HEK293 (cell line): Measurements from ENCODE around the gene NSMCE4A.

Source experiments
- CTCF ChIA-PET: fragments of 350-600 bp; formaldehyde crosslinking; extraction: SDS; loops from one replicate; lab custom pipeline; 2021; ENCODE audit warnings: antibody characterized with exemption; lab: Yijun Ruan, JAX
- POLR2A ChIA-PET: fragments of 300-600 bp; formaldehyde crosslinking; extraction: SDS; loops from one replicate; lab custom pipeline; 2020; ENCODE audit warnings: antibody characterized with exemption, inconsistent platforms; lab: Yijun Ruan, JAX
- H3K27ac ChIP-seq: fragments of 200-500 bp; sonication (Bioruptor generic); 2 replicates; pipeline ENCODE4 v1.5.1; 2014; ENCODE audit warnings: low read depth, low read length, control low read depth, inconsistent platforms; ENCODE audit errors: extremely low read depth
- H3K36me3 ChIP-seq, 2 experiments: fragments of 200-500 bp in 1 of 2; sonication (Bioruptor generic) in 1 of 2; 1 replicate in 1 of 2; 2 replicates in 1 of 2; pipeline ENCODE4 v1.5.1; 2014 to 2017; ENCODE audit warnings: inconsistent platforms in 2 of 2, low read length in 2 of 2; ENCODE audit not compliant: control insufficient read depth in 2 of 2, insufficient read depth in 1 of 2
- H3K4me1 ChIP-seq: fragments of 200-500 bp; sonication (Bioruptor generic); 2 replicates; pipeline ENCODE4 v1.5.1; 2014; ENCODE audit warnings: mild to moderate bottlenecking, low read length, inconsistent platforms; ENCODE audit not compliant: control insufficient read depth, insufficient read depth
- H3K4me3 ChIP-seq: 2 replicates; pipeline ENCODE4 v1.5.1; 2011; ENCODE audit warnings: low read depth, mild to moderate bottlenecking, control low read depth, low read length, moderate library complexity
- H3K9me3 ChIP-seq: fragments of 200-500 bp; sonication (Bioruptor generic); 2 replicates; pipeline ENCODE4 v1.5.1; 2014; ENCODE audit warnings: low read depth, low read length, inconsistent platforms; ENCODE audit not compliant: control insufficient read depth, insufficient read depth
- BCL11B ChIP-seq: fragments of 450-650 bp; formaldehyde crosslinking; IDR thresholded peaks from 2 replicates; pipeline ENCODE4 v1.5.1; 2016; ENCODE audit warnings: low read depth, missing biosample characterization, missing genetic modification characterization
- HOXC10 ChIP-seq: sonication (generic); formaldehyde crosslinking; IDR thresholded peaks from 2 replicates; pipeline ENCODE4 v1.8.1; 2023; ENCODE audit warnings: mild to moderate bottlenecking, missing genetic modification reagents
- KLF8 ChIP-seq: fragments of 450-650 bp; formaldehyde crosslinking; IDR thresholded peaks from 2 replicates; pipeline ENCODE4 v1.5.1; 2016; ENCODE audit warnings: missing biosample characterization, missing genetic modification characterization
- MYNN ChIP-seq: fragments of 450-650 bp; formaldehyde crosslinking; IDR thresholded peaks from 2 replicates; pipeline ENCODE4 v1.5.1; 2016; ENCODE audit warnings: missing biosample characterization, missing genetic modification characterization, borderline replicate concordance
- SCRT1 ChIP-seq: fragments of 450-650 bp; formaldehyde crosslinking; IDR thresholded peaks from 2 replicates; pipeline ENCODE4 v1.5.1; 2016; ENCODE audit warnings: missing biosample characterization, missing genetic modification characterization, borderline replicate concordance
- SP2 ChIP-seq: fragments of 450-650 bp; formaldehyde crosslinking; IDR thresholded peaks from 2 replicates; pipeline ENCODE4 v1.5.1; 2016; ENCODE audit warnings: missing biosample characterization, missing genetic modification characterization
- WT1 ChIP-seq: fragments of 450-650 bp; formaldehyde crosslinking; IDR thresholded peaks from 2 replicates; pipeline ENCODE4 v1.5.1; 2016; ENCODE audit warnings: missing biosample characterization, missing genetic modification characterization
- ZBTB17 ChIP-seq: fragments of 450-650 bp; formaldehyde crosslinking; IDR thresholded peaks from 2 replicates; pipeline ENCODE4 v1.5.1; 2016; ENCODE audit warnings: missing biosample characterization, missing genetic modification characterization
- ZFP3 ChIP-seq: fragments of 450-650 bp; formaldehyde crosslinking; IDR thresholded peaks from 2 replicates; pipeline ENCODE4 v1.5.1; 2016; ENCODE audit warnings: low read depth, missing biosample characterization, missing genetic modification characterization
- ZNF112 ChIP-seq: fragments of 450-650 bp; formaldehyde crosslinking; IDR thresholded peaks from 2 replicates; pipeline ENCODE4 v1.5.0; 2017; ENCODE audit warnings: missing biosample characterization, missing genetic modification characterization
- ZNF114 ChIP-seq: fragments of 450-650 bp; formaldehyde crosslinking; IDR thresholded peaks from 2 replicates; pipeline ENCODE4 v1.5.0; 2017; ENCODE audit warnings: missing biosample characterization, missing genetic modification characterization
- ZNF16 ChIP-seq: fragments of 450-650 bp; formaldehyde crosslinking; IDR thresholded peaks from 2 replicates; pipeline ENCODE4 v1.5.1; 2016; ENCODE audit warnings: low read depth, missing biosample characterization, missing genetic modification characterization
- ZNF23 ChIP-seq: fragments of 450-650 bp; formaldehyde crosslinking; IDR thresholded peaks from 2 replicates; pipeline ENCODE4 v1.5.1; 2016; ENCODE audit warnings: missing biosample characterization, missing genetic modification characterization, borderline replicate concordance
- ZNF24 ChIP-seq: fragments of 450-650 bp; formaldehyde crosslinking; IDR thresholded peaks from 2 replicates; pipeline ENCODE4 v1.5.1; 2016; ENCODE audit warnings: missing biosample characterization, missing genetic modification characterization
- ZNF324 ChIP-seq: fragments of 450-650 bp; formaldehyde crosslinking; IDR thresholded peaks from 2 replicates; pipeline ENCODE4 v1.5.1; 2016; ENCODE audit warnings: missing biosample characterization, missing genetic modification characterization
- ZNF394 ChIP-seq: fragments of 450-650 bp; formaldehyde crosslinking; IDR thresholded peaks from 2 replicates; pipeline ENCODE4 v1.5.1; 2016; ENCODE audit warnings: missing biosample characterization, missing genetic modification characterization, mild to moderate bottlenecking, moderate library complexity, borderline replicate concordance
- ZNF416 ChIP-seq: fragments of 450-650 bp; formaldehyde crosslinking; IDR thresholded peaks from 2 replicates; pipeline ENCODE4 v1.5.1; 2016; ENCODE audit warnings: missing biosample characterization, missing genetic modification characterization
- ZNF433 ChIP-seq: fragments of 450-650 bp; formaldehyde crosslinking; IDR thresholded peaks from 2 replicates; pipeline ENCODE4 v1.5.1; 2016; ENCODE audit warnings: missing biosample characterization, missing genetic modification characterization, low read depth
- ZNF585B ChIP-seq: fragments of 450-650 bp; formaldehyde crosslinking; IDR thresholded peaks from 2 replicates; pipeline ENCODE4 v1.5.1; 2016; ENCODE audit warnings: missing biosample characterization, missing genetic modification characterization
- ZNF610 ChIP-seq: fragments of 450-650 bp; formaldehyde crosslinking; IDR thresholded peaks from 2 replicates; pipeline ENCODE4 v1.5.1; 2016; ENCODE audit warnings: missing biosample characterization, missing genetic modification characterization, borderline replicate concordance
- ZNF621 ChIP-seq: fragments of 450-650 bp; formaldehyde crosslinking; IDR thresholded peaks from 2 replicates; pipeline ENCODE4 v1.5.1; 2017; ENCODE audit warnings: missing biosample characterization, missing genetic modification characterization
- ZNF623 ChIP-seq: fragments of 450-650 bp; formaldehyde crosslinking; IDR thresholded peaks from 2 replicates; pipeline ENCODE4 v1.5.1; 2016; ENCODE audit warnings: missing biosample characterization, missing genetic modification characterization
- ZNF626 ChIP-seq: fragments of 450-650 bp; sonication (Bioruptor Pico); formaldehyde crosslinking; IDR thresholded peaks from 2 replicates; pipeline ENCODE4 v1.5.1; 2018; ENCODE audit warnings: missing biosample characterization, missing genetic modification characterization, inconsistent platforms
- ZNF629 ChIP-seq: fragments of 450-650 bp; formaldehyde crosslinking; IDR thresholded peaks from 2 replicates; pipeline ENCODE4 v1.5.1; 2017; ENCODE audit warnings: missing biosample characterization, missing genetic modification characterization
- ZNF645 ChIP-seq: fragments of 450-650 bp; formaldehyde crosslinking; IDR thresholded peaks from 2 replicates; pipeline ENCODE4; 2016; ENCODE audit warnings: missing biosample characterization, missing genetic modification characterization
- ZNF677 ChIP-seq: fragments of 450-650 bp; IDR thresholded peaks from 2 replicates; pipeline ENCODE4 v1.5.0; 2018; ENCODE audit warnings: missing biosample characterization, mild to moderate bottlenecking, missing genetic modification characterization, moderate library complexity
- ZNF830 ChIP-seq: fragments of 450-650 bp; IDR thresholded peaks from 2 replicates; pipeline ENCODE4 v1.5.0; 2018; ENCODE audit warnings: missing biosample characterization, missing genetic modification characterization, low read depth, mild to moderate bottlenecking, moderate library complexity
- ZSCAN18 ChIP-seq: fragments of 450-650 bp; formaldehyde crosslinking; IDR thresholded peaks from 2 replicates; pipeline ENCODE4 v1.5.1; 2016; ENCODE audit warnings: missing biosample characterization, missing genetic modification characterization
- TF ChIP-seq, protein P1 (sequence below): fragments of 450-650 bp; formaldehyde crosslinking; IDR thresholded peaks from 2 replicates; pipeline ENCODE4 v1.5.1; 2017; ENCODE audit warnings: missing biosample characterization, missing genetic modification characterization
- TF ChIP-seq, protein P2 (sequence below): fragments of 450-650 bp; formaldehyde crosslinking; IDR thresholded peaks from 2 replicates; pipeline ENCODE4 v1.5.1; 2016; ENCODE audit warnings: missing biosample characterization, missing genetic modification characterization

The NSMCE4A gene

GRCh38 chr10:122019414-122019975, 44.5 kb upstream of the NSMCE4A start (continued):
- TF ChIP-seq ZNF645 (tag by site-specific recombination) = no peak
- TF ChIP-seq, all 188 proteins: peak for 31

GRCh38 chr10:122018951-122019413, 44.0 kb upstream of the NSMCE4A start:
- H3K4me3 ChIP-seq = peak overlapping the region; percentile 11
- H3K9me3 ChIP-seq = no peaks in the 10 kb centered on the region
- ChIA-PET CTCF (interaction anchor here (1.0 to 1.3 kb wide), 2 partner anchors 38 to 44 kb away, joined by 3 to 4 read pairs; partner anchors contain the start of gene NSMCE4A), POLR2A (no interaction called here)
- no peaks in the 10 kb centered on the region for H3K4me1 ChIP-seq
- H3K27ac ChIP-seq = no peak overlapping the region; the same call in 1 of the 2 replicates
- no peaks in the 10 kb centered on the region for H3K36me3 ChIP-seq
- TF ChIP-seq ZNF114 (tag by site-specific recombination) (no peak), ZNF112 (tag by site-specific recombination) (no peak), WT1 (tag by site-specific recombination) (no peak), ZNF610 (no peak), KLF8 (tag by site-specific recombination) (peak; percentile 31; the same call in 1 of the 2 replicates), ZNF830 (tag by site-specific recombination) (no peak), ZNF623 (no peak), ZFP3 (tag by site-specific recombination) (no peak), ZNF629 (tag by site-specific recombination) (peak; percentile 75), SP2 (tag by site-specific recombination) (peak; percentile 52), ZNF394 (tag by site-specific recombination) (no peak), ZBTB17 (tag by site-specific recombination) (peak; percentile 80; the same call in 1 of the 2 replicates), ZNF677 (tag by site-specific recombination) (no peak), ZNF24 (tag by site-specific recombination) (no peak), ZNF416 (tag by site-specific recombination) (no peak), HOXC10 (no peak), ZNF621 (tag by site-specific recombination) (no peak), SCRT1 (peak; percentile 80), ZNF16 (tag by site-specific recombination) (no peak), ZNF433 (tag by site-specific recombination) (no peak), ZSCAN18 (tag by site-specific recombination) (no peak), ZNF626 (tag by site-specific recombination) (no peak), MYNN (tag by site-specific recombination) (no peak), ZNF23 (no peak), BCL11B (tag by site-specific recombination) (no peak), ZNF585B (tag by site-specific recombination) (no peak), ZNF324 (no peak)
- TF ChIP-seq, protein P1, sequence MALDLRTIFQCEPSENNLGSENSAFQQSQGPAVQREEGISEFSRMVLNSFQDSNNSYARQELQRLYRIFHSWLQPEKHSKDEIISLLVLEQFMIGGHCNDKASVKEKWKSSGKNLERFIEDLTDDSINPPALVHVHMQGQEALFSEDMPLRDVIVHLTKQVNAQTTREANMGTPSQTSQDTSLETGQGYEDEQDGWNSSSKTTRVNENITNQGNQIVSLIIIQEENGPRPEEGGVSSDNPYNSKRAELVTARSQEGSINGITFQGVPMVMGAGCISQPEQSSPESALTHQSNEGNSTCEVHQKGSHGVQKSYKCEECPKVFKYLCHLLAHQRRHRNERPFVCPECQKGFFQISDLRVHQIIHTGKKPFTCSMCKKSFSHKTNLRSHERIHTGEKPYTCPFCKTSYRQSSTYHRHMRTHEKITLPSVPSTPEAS (tag by site-specific recombination) = peak; percentile 58; the same call in 1 of the 2 replicates
- TF ChIP-seq, protein P2, sequence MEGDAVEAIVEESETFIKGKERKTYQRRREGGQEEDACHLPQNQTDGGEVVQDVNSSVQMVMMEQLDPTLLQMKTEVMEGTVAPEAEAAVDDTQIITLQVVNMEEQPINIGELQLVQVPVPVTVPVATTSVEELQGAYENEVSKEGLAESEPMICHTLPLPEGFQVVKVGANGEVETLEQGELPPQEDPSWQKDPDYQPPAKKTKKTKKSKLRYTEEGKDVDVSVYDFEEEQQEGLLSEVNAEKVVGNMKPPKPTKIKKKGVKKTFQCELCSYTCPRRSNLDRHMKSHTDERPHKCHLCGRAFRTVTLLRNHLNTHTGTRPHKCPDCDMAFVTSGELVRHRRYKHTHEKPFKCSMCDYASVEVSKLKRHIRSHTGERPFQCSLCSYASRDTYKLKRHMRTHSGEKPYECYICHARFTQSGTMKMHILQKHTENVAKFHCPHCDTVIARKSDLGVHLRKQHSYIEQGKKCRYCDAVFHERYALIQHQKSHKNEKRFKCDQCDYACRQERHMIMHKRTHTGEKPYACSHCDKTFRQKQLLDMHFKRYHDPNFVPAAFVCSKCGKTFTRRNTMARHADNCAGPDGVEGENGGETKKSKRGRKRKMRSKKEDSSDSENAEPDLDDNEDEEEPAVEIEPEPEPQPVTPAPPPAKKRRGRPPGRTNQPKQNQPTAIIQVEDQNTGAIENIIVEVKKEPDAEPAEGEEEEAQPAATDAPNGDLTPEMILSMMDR (tag by site-specific recombination) = no peak
